Adrenal gland (tissue), 5 donors: ENCODE results near the gene TES.

Experiments used
- POLR2A ChIP-seq, 2 donors: fragments of 450-650 bp; IDR thresholded peaks; one replicate each; pipeline ENCODE4 v1.6.1; 2017; ENCODE audit warnings: antibody characterized with exemption in 2 of 2, mild to moderate bottlenecking in 2 of 2, moderate library complexity in 1 of 2
- TF ChIP-seq, protein P1 (sequence below), 6 experiments: fragments of 450-650 bp in 4 of 6; fragments of 200-600 bp in 2 of 6; sonication (generic) in 1 of 6; IDR thresholded peaks; 1 replicate in 5 of 6; 2 replicates in 1 of 6; pipeline versions ENCODE4 v1.5.1 to v1.8.0; 2016 to 2021; ENCODE audit warnings: antibody characterized with exemption in 6 of 6, mild to moderate bottlenecking in 2 of 6, moderate library complexity in 1 of 6
- donor health status: DM: no; HTN: no; CAD: no.

DNA sequence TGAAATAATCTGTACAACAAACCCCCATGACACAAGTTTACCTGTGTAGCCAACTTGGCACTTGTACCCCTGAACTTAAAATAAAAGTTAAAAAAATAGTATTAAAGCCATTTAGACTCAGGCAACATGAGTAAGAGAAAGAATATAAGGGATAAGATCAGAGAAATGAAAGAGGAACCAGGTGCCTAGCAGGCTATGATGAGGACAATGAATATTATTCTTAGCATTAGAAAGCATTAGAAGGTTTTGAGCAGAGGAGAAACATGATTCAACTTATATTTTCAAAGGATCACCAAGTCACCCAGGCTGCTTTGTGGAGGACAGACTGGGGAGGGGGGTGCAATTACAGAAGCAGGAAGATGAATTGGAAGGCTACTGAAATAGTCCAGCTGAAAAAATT lies 48.1 kb upstream of the TES start:
- TF ChIP-seq POLR2A (IDR thresholded peaks at IDR 0.05), result no peak
- TF ChIP-seq, protein P1, sequence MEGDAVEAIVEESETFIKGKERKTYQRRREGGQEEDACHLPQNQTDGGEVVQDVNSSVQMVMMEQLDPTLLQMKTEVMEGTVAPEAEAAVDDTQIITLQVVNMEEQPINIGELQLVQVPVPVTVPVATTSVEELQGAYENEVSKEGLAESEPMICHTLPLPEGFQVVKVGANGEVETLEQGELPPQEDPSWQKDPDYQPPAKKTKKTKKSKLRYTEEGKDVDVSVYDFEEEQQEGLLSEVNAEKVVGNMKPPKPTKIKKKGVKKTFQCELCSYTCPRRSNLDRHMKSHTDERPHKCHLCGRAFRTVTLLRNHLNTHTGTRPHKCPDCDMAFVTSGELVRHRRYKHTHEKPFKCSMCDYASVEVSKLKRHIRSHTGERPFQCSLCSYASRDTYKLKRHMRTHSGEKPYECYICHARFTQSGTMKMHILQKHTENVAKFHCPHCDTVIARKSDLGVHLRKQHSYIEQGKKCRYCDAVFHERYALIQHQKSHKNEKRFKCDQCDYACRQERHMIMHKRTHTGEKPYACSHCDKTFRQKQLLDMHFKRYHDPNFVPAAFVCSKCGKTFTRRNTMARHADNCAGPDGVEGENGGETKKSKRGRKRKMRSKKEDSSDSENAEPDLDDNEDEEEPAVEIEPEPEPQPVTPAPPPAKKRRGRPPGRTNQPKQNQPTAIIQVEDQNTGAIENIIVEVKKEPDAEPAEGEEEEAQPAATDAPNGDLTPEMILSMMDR (IDR thresholded peaks at IDR 0.05), result no peak
